GM03348 (cell line): ENCODE data around the gene LAMA2.

Experiments used
- DNase-seq: peaks from one replicate; pipeline ENCODE4 v3.0.0; 2012; ENCODE audit warnings: low spot score

Gene LAMA2, protein sequence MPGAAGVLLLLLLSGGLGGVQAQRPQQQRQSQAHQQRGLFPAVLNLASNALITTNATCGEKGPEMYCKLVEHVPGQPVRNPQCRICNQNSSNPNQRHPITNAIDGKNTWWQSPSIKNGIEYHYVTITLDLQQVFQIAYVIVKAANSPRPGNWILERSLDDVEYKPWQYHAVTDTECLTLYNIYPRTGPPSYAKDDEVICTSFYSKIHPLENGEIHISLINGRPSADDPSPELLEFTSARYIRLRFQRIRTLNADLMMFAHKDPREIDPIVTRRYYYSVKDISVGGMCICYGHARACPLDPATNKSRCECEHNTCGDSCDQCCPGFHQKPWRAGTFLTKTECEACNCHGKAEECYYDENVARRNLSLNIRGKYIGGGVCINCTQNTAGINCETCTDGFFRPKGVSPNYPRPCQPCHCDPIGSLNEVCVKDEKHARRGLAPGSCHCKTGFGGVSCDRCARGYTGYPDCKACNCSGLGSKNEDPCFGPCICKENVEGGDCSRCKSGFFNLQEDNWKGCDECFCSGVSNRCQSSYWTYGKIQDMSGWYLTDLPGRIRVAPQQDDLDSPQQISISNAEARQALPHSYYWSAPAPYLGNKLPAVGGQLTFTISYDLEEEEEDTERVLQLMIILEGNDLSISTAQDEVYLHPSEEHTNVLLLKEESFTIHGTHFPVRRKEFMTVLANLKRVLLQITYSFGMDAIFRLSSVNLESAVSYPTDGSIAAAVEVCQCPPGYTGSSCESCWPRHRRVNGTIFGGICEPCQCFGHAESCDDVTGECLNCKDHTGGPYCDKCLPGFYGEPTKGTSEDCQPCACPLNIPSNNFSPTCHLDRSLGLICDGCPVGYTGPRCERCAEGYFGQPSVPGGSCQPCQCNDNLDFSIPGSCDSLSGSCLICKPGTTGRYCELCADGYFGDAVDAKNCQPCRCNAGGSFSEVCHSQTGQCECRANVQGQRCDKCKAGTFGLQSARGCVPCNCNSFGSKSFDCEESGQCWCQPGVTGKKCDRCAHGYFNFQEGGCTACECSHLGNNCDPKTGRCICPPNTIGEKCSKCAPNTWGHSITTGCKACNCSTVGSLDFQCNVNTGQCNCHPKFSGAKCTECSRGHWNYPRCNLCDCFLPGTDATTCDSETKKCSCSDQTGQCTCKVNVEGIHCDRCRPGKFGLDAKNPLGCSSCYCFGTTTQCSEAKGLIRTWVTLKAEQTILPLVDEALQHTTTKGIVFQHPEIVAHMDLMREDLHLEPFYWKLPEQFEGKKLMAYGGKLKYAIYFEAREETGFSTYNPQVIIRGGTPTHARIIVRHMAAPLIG (N-terminal part only)

DNA sequence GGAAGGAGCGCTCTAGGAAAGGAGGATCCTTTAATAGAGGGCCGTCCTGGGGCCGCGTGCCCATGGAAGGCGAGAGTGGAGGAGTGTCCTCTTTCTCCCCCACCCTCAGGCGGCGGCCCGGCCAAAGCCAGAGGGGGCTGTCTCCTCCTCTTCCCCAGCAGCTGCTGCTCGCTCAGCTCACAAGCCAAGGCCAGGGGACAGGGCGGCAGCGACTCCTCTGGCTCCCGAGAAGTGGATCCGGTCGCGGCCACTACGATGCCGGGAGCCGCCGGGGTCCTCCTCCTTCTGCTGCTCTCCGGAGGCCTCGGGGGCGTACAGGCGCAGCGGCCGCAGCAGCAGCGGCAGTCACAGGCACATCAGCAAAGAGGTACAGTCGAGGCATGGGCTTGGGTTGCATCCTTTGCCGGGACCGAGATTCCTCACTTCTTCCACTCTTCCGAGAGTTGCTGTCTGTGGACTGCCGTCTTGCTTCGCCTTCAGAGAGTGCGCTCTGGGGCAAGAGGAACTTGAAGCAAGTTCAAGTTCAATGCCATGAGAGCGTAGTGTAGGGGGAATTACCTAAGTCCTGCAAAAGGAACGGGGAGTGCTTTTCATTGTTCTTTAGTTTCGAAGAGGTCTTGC, at the start of gene LAMA2:
Gene LAMA2 (plus strand): TSS at position 148 of the 621 bp plus-strand sequence. CDS start 108 bp downstream, at position 256.
- DNase-seq = peak; percentile 90

DNA sequence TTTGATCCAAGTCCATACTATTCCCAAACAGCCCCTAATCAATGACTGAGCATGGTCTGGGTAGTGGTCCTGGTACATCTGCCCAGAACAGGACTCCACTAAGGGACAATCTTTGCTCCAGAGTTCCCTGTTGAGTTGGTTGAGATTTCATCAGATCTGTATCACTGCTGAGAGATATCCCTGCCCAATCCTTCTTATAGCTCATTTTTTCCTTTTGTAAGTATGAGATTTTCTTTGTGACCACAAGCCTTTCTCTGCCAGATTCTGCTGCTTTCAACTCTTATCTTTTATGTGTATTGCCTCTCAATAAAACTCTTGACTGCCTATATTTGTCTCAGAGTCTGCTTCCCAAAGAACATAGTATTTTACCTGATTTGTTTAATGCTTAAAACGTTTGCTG, 46.2 kb upstream of the LAMA2 start:
- DNase-seq = no peak

DNA sequence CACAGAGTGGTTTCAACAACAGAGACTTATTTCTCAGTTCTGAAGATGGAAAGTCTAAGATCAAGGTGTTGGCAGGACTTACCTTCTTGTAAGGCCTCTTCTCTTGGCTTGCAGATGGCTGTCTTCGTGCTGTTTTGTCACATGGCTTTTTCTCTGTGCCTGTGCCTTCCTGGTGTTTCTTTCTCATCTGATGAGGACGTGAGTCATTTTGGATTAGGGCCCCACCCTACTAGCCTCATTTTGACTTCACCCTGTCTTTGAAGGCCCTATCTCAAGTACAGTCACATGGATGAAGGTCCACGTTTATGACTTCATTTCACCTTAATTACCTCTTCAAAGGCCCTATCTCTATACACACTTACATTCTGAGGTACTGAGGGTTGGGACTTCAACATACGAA, 41.4 kb upstream of the LAMA2 start:
- DNase-seq = no peak

GRCh38 chr6:128844598-128844997, 38.3 kb upstream of the LAMA2 start:
- no peak for DNase-seq

DNA sequence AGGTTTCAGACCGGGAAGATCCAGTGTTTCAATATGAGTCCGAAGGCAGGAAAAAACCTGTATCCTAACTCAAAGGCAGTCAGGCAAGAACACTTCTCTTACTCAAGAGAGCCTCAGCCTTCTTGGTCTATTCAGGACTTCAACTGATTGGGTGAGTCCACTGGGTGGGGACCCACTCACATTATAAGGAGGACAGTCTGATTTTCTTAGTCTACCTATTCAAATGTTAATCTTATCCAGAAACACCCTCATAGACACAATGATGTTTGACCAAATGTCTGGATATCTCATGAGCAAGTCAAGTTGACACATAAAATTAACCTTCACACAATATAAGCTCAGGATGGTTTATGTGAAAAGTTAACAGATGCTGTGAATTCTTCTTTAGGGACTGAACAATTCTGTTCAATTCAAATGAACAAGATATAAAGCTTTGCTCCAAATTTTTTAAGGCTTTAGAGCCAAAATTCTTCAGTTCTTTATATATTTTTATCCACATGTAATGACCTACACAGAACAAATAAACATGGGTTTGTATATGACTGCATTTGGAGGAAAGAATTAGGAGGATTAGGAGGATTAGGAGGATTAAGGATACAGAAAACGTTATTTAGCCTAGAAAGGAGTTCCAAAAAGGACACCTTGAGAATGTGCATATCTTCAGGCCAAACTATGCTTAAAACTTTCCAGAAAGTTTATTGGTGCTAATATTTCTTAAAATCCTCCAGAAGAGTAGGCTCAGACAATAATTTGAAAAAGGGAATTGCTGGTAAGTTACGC, 35.3 kb upstream of the LAMA2 start:
- DNase-seq = no peak

DNA sequence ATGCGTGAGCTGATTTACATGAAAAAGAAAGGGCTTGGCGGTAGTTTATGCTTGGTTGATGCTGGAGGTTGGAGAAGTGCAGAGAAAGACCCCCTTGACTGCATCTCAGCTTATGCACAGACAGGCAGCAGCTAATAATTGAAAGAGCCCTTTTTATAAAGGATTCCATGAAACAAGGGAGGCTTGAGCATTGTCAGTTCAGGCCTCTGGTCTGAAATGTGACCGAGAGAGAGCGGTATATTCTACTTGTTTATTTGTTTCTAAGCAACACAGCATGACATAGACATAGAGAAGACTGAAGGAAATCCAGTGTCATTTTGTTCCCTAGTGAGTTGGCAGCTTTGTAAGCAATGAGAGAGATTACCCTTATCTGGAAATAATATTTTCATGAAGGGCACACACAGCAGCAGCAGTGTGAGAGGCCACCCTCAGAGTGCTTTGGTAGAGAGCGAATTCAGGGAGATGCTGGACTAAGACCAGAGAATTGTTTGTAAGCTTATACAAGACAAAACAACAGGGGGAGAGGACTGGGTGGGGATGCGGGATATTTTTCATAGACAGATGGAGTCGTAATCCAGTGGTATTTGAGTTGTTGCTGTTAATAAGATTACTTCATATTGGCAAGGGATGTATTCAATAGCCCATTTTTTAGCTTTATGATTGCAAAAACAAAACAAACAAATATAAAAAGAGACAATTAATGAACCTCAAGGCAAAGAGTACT, 34.6 kb upstream of the LAMA2 start:
- DNase-seq = no peak

- DNase-seq = no peak
Measured at GRCh38 chr6:128855581-128856085, 27.3 kb upstream of the LAMA2 start.

DNA sequence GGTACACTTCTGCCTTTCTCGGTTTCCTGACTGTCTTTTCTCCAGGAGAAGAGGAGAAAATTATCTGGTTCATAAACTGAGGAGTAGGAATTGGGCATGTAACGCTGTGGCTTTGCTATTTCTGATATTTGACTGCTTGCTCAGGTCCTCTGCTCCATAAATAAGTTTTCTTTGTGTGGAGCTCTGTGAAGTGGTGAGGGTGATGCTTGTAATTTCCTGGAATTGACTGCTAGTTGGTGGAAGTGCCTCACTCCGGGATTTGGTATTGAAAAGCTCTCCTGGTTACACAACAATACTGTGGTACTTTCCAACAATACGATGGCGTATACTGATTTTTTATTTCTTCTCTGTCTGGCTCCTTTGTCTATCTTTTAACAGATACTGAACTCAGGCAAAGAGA, 25.1 kb upstream of the LAMA2 start:
- no peak for DNase-seq

DNA sequence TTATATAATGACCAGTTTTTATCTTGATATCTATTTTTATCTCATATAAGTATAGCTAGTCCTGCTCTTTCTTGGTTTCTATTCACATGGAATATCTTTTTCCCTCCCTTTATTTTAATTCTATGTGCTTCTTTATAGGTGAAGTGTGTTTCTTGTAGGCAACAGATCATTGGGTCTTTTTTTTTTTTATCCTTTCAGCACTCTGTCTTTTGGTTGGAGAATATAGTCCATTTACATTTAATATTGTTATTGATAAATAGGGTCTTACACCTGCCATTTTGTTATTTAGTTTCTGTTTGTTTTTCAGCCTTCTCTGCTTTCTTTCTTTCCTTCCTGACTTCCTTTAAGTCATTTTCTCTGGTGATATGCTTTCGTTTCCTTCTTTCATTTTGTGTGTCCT, 22.2 kb upstream of the LAMA2 start:
- DNase-seq = no peak

GRCh38 chr6:128863983-128864382, 19.0 kb upstream of the LAMA2 start:
- DNase-seq = no peak

DNA sequence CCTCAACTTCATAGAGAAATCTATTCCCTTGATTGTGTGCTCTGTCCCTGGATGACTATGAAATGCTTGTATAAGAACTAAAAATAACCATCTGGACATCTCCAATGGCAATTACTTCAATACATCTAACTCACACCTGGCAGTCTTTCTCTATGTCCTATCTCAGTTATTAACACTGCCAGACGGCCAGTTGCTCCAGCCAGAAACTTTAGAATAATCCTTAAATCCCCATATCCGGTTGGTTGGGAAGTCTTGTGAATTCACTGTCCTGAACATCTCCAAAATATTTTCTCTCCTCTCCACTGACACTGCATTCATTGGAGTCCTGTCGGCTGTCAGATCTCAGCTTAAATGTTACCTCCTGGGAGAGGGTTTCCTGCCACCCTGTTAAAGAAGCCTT, 12.2 kb upstream of the LAMA2 start:
- no peak for DNase-seq

GRCh38 chr6:128874863-128875262, 8.1 kb upstream of the LAMA2 start:
- no peak for DNase-seq

DNA sequence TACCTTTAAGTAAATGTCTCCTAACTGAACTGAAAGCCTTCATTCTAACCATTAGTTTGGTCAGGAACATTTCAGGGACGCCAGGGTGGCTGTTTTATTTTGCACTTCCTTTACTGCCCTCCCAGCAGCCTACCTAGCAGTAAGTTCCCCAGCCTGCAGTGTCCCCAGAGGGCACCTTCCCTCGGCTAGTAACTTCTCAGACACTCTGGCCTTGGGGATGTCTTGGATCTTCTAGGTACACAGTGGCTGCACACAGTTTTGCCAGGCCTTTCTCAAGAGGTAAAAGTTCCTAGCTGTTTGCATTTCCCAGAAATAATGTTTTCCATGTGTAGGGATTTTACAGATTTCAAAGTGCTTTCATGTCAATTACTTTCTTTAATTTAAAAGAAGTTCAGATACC, 378 bp upstream of the LAMA2 start:
- DNase-seq = peak; percentile 11

DNA sequence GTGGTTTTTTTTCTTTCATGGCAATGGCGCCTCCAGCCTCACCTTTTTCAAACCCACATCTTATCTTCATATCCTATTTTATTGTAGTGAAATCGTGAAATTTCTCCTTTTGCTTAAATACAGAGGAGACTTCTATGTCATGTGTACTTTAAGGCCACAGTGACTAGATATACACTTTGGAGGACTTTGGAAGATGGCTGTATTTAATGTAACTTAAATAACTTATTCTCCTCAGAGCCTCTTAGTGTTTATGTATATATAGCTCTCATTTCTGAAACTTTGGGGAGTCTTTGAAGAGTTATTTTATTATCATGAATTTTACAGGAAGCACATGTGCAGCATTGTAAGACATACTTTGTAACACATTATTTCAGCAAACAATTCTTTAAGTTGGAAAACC, 968 bp downstream of the LAMA2 start:
- DNase-seq = no peak

DNA sequence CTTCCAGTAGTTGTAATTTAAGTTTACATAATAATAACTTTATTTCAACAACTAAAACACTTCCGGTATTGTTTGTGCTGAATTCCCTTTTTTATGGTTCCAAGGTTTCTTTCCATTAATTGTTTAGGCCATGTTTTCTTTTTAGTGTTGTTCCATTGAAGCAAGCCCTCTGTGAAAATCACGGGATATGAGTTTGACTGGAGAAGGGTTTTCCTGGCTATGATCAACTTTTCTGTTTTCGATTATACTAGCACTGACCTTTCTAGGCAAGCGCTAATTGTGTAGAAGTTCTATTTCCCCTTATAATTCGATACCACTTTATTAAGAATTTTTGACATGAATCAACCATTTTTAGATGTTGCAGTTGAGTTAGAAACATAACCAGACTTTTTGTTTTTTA, 2.4 kb downstream of the LAMA2 start:
- no peak for DNase-seq

DNA sequence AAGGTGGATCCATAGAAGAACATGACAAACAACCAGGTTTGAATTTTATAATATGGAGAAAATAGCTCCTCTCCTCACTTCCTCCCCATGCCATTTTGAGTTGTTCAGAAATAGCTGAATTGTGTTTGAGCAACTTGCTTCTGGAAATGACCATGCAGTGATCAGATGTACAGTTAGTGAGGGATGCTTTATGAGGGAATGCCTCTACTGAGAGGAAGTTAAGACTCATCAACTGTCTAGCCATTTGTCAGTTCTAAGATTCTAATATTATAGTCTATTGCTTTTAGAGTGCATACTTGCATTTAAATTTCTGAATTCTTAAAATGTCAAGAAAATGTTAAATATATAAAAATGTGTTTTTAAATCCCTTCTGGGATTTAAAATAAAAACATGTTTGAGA, 3.8 kb downstream of the LAMA2 start:
- no peak for DNase-seq

- no peak for DNase-seq
Measured at GRCh38 chr6:128888444-128889175, 5.7 kb downstream of the LAMA2 start.

DNA sequence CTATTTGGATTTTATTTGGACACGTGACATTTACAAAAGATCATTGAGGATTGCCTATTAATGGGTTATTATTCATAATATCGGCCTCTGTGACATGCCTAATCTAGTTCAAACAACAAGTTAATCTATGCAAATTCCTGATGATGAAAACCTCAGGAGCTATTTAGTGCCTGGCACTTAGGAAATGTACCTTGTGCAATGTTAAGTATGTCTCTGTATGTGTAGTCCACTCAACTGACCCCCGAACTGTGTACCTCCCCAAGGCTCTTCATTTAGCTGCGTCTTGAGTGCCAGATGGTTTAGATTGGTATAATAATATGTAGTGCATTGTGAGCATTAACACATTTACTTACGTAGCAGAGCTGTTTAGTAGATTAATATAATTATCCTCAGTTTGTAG, 6.9 kb downstream of the LAMA2 start:
- DNase-seq = no peak

DNA sequence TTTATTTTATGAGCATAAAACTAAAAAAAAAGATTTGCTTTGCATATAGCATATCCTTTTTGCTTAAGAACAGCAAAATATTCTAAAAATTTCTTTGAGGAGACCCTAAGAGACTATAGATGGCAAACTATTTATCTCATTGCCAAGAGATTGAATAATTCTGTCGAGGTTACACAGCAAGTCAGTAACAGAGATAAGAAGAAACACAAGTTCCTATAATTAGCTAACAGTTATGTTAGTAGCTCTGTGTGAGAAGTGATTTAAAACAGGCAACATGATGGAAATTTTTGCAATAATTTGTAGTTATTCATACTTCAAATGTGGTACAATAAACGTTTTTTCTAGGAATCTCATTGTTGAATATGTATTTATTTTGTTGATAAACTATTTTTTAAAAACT, 9.1 kb downstream of the LAMA2 start:
- DNase-seq = no peak
